ENCODE results near the gene MISP.

MISP gene

GRCh38 chr19:756821-757688 lies 6.1 kb downstream of the MISP start:
- CTCF ChIA-PET: interaction anchor here (0.7 kb wide), 1 partner anchor 106 kb away, joined by 5 read pairs; no protein-coding TSS in a partner anchor
- POLR2A ChIA-PET (ENCODE audit: low non-redundant PET): no interaction called here
- peak overlapping the region; percentile 2; the same call in 1 of the 2 replicates for H3K27ac ChIP-seq
- no peak for TF ChIP-seq CTCF (conservative IDR thresholded peaks at IDR 0.05; ENCODE audit: low read depth)
- no peak for DNase-seq (ENCODE audit: low spot score)

GRCh38 chr19:757811-758668 lies 7.1 kb downstream of the MISP start:
- CTCF ChIA-PET: interaction anchor here (0.7 kb wide), 1 partner anchor 105 kb away, joined by 5 read pairs; no protein-coding TSS in a partner anchor
- TF ChIP-seq CTCF (conservative IDR thresholded peaks at IDR 0.05; ENCODE audit: low read depth): no peak
- H3K27ac ChIP-seq: peak overlapping the region; percentile 10; the same call in 1 of the 2 replicates
- no peak for DNase-seq (ENCODE audit: low spot score)
- POLR2A ChIA-PET (ENCODE audit: low non-redundant PET): no interaction called here

- no peak for DNase-seq (ENCODE audit: low spot score)
- H3K27ac ChIP-seq: peak overlapping the region; percentile 13; the same call in 1 of the 2 replicates
- ChIA-PET CTCF (interaction anchor here (1.0 kb wide), 1 partner anchor 29 kb away, joined by 3 read pairs; no protein-coding TSS in a partner anchor), POLR2A (ENCODE audit: low non-redundant PET) (no interaction called here)
- no peak for TF ChIP-seq CTCF (conservative IDR thresholded peaks at IDR 0.05; ENCODE audit: low read depth)
These were observed 12.3 kb downstream of the MISP start for GRCh38 chr19:763181-763580.

GRCh38 chr19:763869-764268 lies 13.0 kb downstream of the MISP start:
- no peak for TF ChIP-seq CTCF (conservative IDR thresholded peaks at IDR 0.05; ENCODE audit: low read depth)
- DNase-seq (ENCODE audit: low spot score): no peak
- ChIA-PET POLR2A (ENCODE audit: low non-redundant PET) (no interaction called here), CTCF (interaction anchor here (1.0 kb wide), 1 partner anchor 29 kb away, joined by 3 read pairs; no protein-coding TSS in a partner anchor)
- peak overlapping the region; percentile 13; the same call in 1 of the 2 replicates for H3K27ac ChIP-seq

GRCh38 chr19:764301-764700 lies 13.4 kb downstream of the MISP start:
- ChIA-PET CTCF (no interaction called here), POLR2A (ENCODE audit: low non-redundant PET) (no interaction called here)
- DNase-seq (ENCODE audit: low spot score): no peak
- no peak for TF ChIP-seq CTCF (conservative IDR thresholded peaks at IDR 0.05; ENCODE audit: low read depth)
- peak overlapping the region; percentile 13; the same call in 1 of the 2 replicates for H3K27ac ChIP-seq

- ChIA-PET POLR2A (ENCODE audit: low non-redundant PET) (no interaction called here), CTCF (no interaction called here)
- no peak for DNase-seq (ENCODE audit: low spot score)
- peak overlapping the region; percentile 35 for H3K27ac ChIP-seq
- TF ChIP-seq CTCF (conservative IDR thresholded peaks at IDR 0.05; ENCODE audit: low read depth): no peak
These were observed 14.3 kb downstream of the MISP start for GRCh38 chr19:765179-765738.

Measured in RWPE1 (cell line).